SU-DHL-6 (cell line): Measurements from ENCODE around the gene CLN6.

Source experiments
- H2AFZ ChIP-seq: fragments of 200-600 bp; sonication (generic); 2 replicates; pipeline ENCODE4 v1.6.1; 2014; ENCODE audit warnings: low read depth, mild to moderate bottlenecking, moderate library complexity, mixed read lengths, antibody characterized with exemption, low read length; ENCODE audit not compliant: severe bottlenecking
- H3F3A ChIP-seq: fragments of 200-600 bp; shearing (Covaris generic); 2 replicates; pipeline ENCODE4 v1.6.0; 2016; ENCODE audit warnings: antibody characterized with exemption, mild to moderate bottlenecking; ENCODE audit not compliant: insufficient read depth
- H3K27ac ChIP-seq: fragments of 200-600 bp; sonication (generic); 2 replicates; pipeline ENCODE4 v1.5.1; 2016; ENCODE audit warnings: low read depth, mild to moderate bottlenecking, low read length, moderate library complexity, mixed read lengths
- H3K27me3 ChIP-seq: fragments of 200-600 bp; sonication (generic), shearing (Covaris generic); 2 replicates; pipeline ENCODE4 v1.6.0; 2014; ENCODE audit warnings: mild to moderate bottlenecking, low read length
- H3K36me3 ChIP-seq: fragments of 200-600 bp; sonication (generic); 2 replicates; pipeline ENCODE4 v1.6.1; 2014; ENCODE audit warnings: mild to moderate bottlenecking, low read length, mixed read lengths
- H3K4me2 ChIP-seq: fragments of 300-600, 200-600 bp; shearing (Covaris generic), sonication (generic); 2 replicates; pipeline ENCODE4 v1.6.0; 2014; ENCODE audit warnings: low read length, low read depth, mild to moderate bottlenecking; ENCODE audit not compliant: poor library complexity, severe bottlenecking
- H3K4me3 ChIP-seq: fragments of 200-600 bp; sonication (generic); 2 replicates; pipeline ENCODE4 v1.5.1; 2014; ENCODE audit warnings: antibody characterized with exemption, low read length, mild to moderate bottlenecking, mixed read lengths; ENCODE audit not compliant: insufficient read depth, poor library complexity, severe bottlenecking
- H3K79me2 ChIP-seq: fragments of 200-600 bp; sonication (generic); 2 replicates; pipeline ENCODE4 v1.6.1; 2014; ENCODE audit warnings: mild to moderate bottlenecking, low read length, moderate library complexity; ENCODE audit not compliant: insufficient read depth
- H3K9ac ChIP-seq: fragments of 200-600 bp; sonication (generic); 2 replicates; pipeline ENCODE4 v1.7.0; 2014; ENCODE audit warnings: mild to moderate bottlenecking, low read length
- H3K9me2 ChIP-seq: fragments of 200-600 bp; sonication (generic); replicated peaks from 2 replicates; pipeline ENCODE4 v1.6.1; 2014; ENCODE audit warnings: low read length; ENCODE audit not compliant: insufficient read depth
- H3K9me3 ChIP-seq: fragments of 200-600 bp; sonication (generic); 2 replicates; pipeline ENCODE4 v1.6.1; 2014; ENCODE audit warnings: low read length, mixed read lengths; ENCODE audit not compliant: insufficient read depth
- H4K20me1 ChIP-seq: fragments of 200-600 bp; sonication (generic); 2 replicates; pipeline ENCODE4 v1.6.1; 2014; ENCODE audit warnings: low read depth, mild to moderate bottlenecking, antibody characterized with exemption, low read length, moderate library complexity, mixed read lengths
- EZH2phosphoT487 ChIP-seq: fragments of 200-600 bp; sonication (generic), shearing (Covaris generic); conservative IDR thresholded peaks from 2 replicates; pipeline ENCODE4 v1.6.1; 2018; ENCODE audit warnings: mild to moderate bottlenecking, antibody characterized with exemption, low read length, moderate library complexity, mixed read lengths
- TF ChIP-seq, protein P1 (sequence below): fragments of 200-600 bp; sonication (generic); IDR thresholded peaks from one replicate; pipeline ENCODE4 v1.5.1; 2017; ENCODE audit warnings: antibody characterized with exemption, mild to moderate bottlenecking, low read length, moderate library complexity; ENCODE audit not compliant: insufficient read depth, poor library complexity, severe bottlenecking

The CLN6 gene

DNA sequence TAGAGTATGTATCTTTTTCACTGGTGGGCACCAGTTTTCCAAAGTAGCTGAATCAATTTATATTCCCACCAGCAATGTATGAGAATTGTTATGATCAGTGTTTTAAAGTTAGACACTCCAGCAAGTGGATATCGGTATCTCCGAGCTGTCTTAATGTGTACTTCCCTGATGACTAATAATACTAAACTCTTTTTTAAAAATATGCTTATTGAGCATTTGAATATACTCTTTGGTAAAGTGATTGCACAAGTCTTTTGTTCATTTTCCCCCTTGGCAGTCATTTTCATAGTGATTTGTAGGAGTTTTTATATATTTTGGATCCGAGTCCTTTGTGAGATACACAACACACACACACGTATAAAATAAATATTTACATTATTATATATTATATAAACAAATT, 35.6 kb upstream of the CLN6 start:
- 0 out of 2 replicates have a peak, but pooled peaks cover 3% of the 10 kb centered on the region for H3K27me3 ChIP-seq
- no peak overlapping the region for H3K4me3 ChIP-seq
- no peaks in the 10 kb centered on the region for H4K20me1 ChIP-seq
- TF ChIP-seq EZH2phosphoT487 = no peak
- H3K36me3 ChIP-seq = no peaks in the 10 kb centered on the region
- H3K4me2 ChIP-seq = no peak overlapping the region
- no peaks in the 10 kb centered on the region for H3F3A ChIP-seq
- no peak overlapping the region for H2AFZ ChIP-seq
- no peak overlapping the region for H3K9ac ChIP-seq
- no peaks in the 10 kb centered on the region for H3K9me3 ChIP-seq
- H3K79me2 ChIP-seq = no peaks in the 10 kb centered on the region
- no peaks in the 10 kb centered on the region for H3K9me2 ChIP-seq
- H3K27ac ChIP-seq = no peak overlapping the region

DNA sequence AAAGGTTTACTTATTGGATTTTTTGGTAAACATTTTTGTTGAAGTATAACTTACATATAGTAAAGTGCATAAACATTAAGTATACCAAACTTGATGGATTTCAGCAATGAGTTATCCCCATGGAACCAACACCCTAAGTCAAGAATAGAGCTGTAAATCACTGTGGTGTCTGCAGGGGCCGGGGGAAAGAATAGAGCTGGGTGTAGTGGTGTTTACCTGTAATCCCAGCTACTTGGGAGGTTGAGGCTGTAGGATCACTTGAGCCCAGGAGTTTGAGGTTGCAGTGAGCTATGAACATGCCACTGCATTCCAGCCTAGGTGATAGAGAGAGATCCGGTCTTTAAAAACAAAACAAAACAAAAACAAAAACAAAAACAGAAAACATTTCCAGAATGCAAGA, 34.8 kb upstream of the CLN6 start:
- no peak overlapping the region for H3K9ac ChIP-seq
- H3K4me2 ChIP-seq = no peak overlapping the region
- H3F3A ChIP-seq = no peaks in the 10 kb centered on the region
- no peaks in the 10 kb centered on the region for H3K9me3 ChIP-seq
- no peaks in the 10 kb centered on the region for H4K20me1 ChIP-seq
- TF ChIP-seq EZH2phosphoT487 = no peak
- TF ChIP-seq, protein P1, sequence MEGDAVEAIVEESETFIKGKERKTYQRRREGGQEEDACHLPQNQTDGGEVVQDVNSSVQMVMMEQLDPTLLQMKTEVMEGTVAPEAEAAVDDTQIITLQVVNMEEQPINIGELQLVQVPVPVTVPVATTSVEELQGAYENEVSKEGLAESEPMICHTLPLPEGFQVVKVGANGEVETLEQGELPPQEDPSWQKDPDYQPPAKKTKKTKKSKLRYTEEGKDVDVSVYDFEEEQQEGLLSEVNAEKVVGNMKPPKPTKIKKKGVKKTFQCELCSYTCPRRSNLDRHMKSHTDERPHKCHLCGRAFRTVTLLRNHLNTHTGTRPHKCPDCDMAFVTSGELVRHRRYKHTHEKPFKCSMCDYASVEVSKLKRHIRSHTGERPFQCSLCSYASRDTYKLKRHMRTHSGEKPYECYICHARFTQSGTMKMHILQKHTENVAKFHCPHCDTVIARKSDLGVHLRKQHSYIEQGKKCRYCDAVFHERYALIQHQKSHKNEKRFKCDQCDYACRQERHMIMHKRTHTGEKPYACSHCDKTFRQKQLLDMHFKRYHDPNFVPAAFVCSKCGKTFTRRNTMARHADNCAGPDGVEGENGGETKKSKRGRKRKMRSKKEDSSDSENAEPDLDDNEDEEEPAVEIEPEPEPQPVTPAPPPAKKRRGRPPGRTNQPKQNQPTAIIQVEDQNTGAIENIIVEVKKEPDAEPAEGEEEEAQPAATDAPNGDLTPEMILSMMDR = no peak
- no peak overlapping the region for H3K27ac ChIP-seq
- H3K79me2 ChIP-seq = no peaks in the 10 kb centered on the region
- H3K4me3 ChIP-seq = no peak overlapping the region
- no peaks in the 10 kb centered on the region for H3K9me2 ChIP-seq
- H3K27me3 ChIP-seq = 0 out of 2 replicates have a peak, but pooled peaks cover 3% of the 10 kb centered on the region
- H2AFZ ChIP-seq = no peak overlapping the region
- no peaks in the 10 kb centered on the region for H3K36me3 ChIP-seq

DNA sequence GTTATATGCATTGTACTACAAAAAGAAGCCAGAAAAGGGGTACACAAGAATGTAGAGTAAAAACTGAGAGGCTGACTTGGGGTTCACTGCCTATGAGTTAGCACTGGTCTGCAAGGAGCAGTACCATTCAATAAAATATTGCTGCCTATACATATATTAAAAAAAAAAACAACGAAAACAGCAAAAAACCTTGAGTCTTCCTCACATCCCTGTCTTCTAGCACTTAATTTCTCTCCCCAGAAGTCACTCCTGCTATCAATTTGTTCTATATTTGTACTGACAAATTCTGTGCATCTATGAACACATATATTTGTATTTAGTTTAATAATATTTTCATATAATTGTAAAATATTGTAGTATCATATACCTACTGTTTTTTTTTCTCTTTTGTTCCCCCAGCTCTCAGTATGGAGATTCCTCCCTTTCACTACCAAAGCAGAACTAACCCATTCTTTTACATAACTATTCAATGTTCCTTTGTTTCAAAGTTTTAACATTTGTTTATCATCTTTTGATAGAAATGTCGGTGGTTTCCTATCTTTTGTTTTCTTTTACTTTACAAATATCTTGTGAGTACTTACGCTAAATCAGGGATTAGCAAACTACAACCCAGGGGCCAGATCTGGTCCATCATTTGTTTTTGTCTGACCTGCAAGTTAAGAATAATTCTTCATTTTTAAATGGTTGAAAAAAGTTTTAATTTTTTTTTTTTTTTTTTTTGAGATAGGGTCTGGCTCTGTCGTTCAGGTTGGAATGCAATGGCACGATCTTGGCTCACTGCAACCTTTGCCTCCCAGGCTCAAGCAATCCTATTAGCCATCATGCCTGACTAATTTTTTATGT, 33.2 kb upstream of the CLN6 start:
- Histone ChIP-seq H3K79me2 (no peaks in the 10 kb centered on the region), H3K27me3 (0 out of 2 replicates have a peak, but pooled peaks cover 3% of the 10 kb centered on the region), H3K36me3 (no peaks in the 10 kb centered on the region), H3K9me3 (no peaks in the 10 kb centered on the region), H4K20me1 (no peaks in the 10 kb centered on the region), H3K4me3 (no peak overlapping the region), H3K27ac (no peak overlapping the region), H3F3A (no peaks in the 10 kb centered on the region), H3K4me2 (no peak overlapping the region), H3K9me2 (no peaks in the 10 kb centered on the region), H2AFZ (no peak overlapping the region), H3K9ac (no peak overlapping the region)
- TF ChIP-seq, protein P1 = no peak
- TF ChIP-seq EZH2phosphoT487 = no peak

DNA sequence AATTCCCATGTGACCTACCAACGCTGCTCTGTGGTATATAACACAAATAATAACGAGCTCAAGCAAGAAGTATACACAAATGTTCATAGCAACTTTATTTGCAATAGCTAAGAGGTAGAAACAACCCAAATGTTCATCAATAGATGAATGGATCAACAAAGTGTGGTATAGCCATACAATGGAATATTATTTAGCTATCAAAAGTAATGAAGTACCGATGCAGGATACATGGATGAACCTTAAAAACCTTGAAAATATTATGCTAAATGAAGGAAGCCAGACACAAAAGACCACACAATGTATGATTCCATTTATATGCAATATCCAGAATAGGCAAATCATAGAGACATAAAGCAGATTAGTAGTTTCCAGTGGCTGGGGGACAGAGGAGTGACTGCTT, 32.5 kb upstream of the CLN6 start:
- no peak overlapping the region for H3K27ac ChIP-seq
- no peaks in the 10 kb centered on the region for H3K79me2 ChIP-seq
- H3F3A ChIP-seq = no peaks in the 10 kb centered on the region
- H4K20me1 ChIP-seq = no peaks in the 10 kb centered on the region
- TF ChIP-seq EZH2phosphoT487 = no peak
- TF ChIP-seq, protein P1 = no peak
- no peak overlapping the region for H2AFZ ChIP-seq
- H3K9me2 ChIP-seq = no peaks in the 10 kb centered on the region
- H3K4me3 ChIP-seq = no peak overlapping the region
- H3K4me2 ChIP-seq = no peak overlapping the region
- H3K9me3 ChIP-seq = no peaks in the 10 kb centered on the region
- no peaks in the 10 kb centered on the region for H3K36me3 ChIP-seq
- H3K27me3 ChIP-seq = 0 out of 2 replicates have a peak, but pooled peaks cover 3% of the 10 kb centered on the region
- H3K9ac ChIP-seq = no peak overlapping the region
